IMR-90 (cell line): ENCODE measurements around the gene NEURL2. TPM values are rescaled to one million over a fixed set of nuclear protein-coding genes. Genes with fewer than 3 reads are reported as not detected.

Source experiments
- ELK1 ChIP-seq: fragments of 150-350 bp; IDR thresholded peaks from 2 replicates; pipeline ENCODE4 v1.6.1; 2016; ENCODE audit warnings: low read depth, mild to moderate bottlenecking, low read length, moderate library complexity, borderline replicate concordance
- NFE2L2 ChIP-seq: fragments of 150-350 bp; IDR thresholded peaks from 2 replicates; pipeline ENCODE4 v1.6.1; 2016; ENCODE audit warnings: low read depth, mild to moderate bottlenecking, low read length
- POLR2A ChIP-seq: IDR thresholded peaks from 2 replicates; pipeline ENCODE4 v1.6.1; 2012; ENCODE audit warnings: mild to moderate bottlenecking, low read depth, low read length
- RAD21 ChIP-seq: IDR thresholded peaks from 2 replicates; pipeline ENCODE4 v1.6.1; 2012; ENCODE audit warnings: low read length, improper control_type of control experiment
- RCOR1 ChIP-seq: IDR thresholded peaks from 2 replicates; pipeline ENCODE4 v1.6.1; 2012; ENCODE audit warnings: mild to moderate bottlenecking, low read length, improper control_type of control experiment; ENCODE audit not compliant: insufficient replicate concordance
- SMC3 ChIP-seq: fragments of 150-350 bp; IDR thresholded peaks from 2 replicates; pipeline ENCODE4 v1.6.1; 2016; ENCODE audit warnings: low read depth, mild to moderate bottlenecking, antibody characterized with exemption, low read length, moderate library complexity
- USF2 ChIP-seq: fragments of 150-350 bp; IDR thresholded peaks from 2 replicates; pipeline ENCODE4 v1.6.1; 2017; ENCODE audit warnings: mild to moderate bottlenecking, antibody characterized with exemption, low read length, low read depth
- polyA plus RNA-seq, 3 experiments: library from polyadenylated mRNA; depleted of rRNA; stranded (reverse); fragments of >200 nt; gene quantifications; 2 replicates each; pipeline ENCODE4 v1.2.3, GENCODE V29; 2012; ENCODE audit warnings: low replicate concordance in 1 of 3
- total RNA-seq: library from RNA; depleted of rRNA; stranded (reverse); fragments of >200 nt; gene quantifications from 2 replicates; pipeline ENCODE4 v1.2.3, GENCODE V29; 2012

The NEURL2 gene
- total and polyA plus RNA-seq, 2 of the 4 experiments (the other 2 are of a cell fraction): 1.1 to 2.5 TPM

GRCh38 chr20:45890985-45891983 is at the start of gene NEURL2, which contains the start of gene CTSA (continued):
- TF ChIP-seq USF2 (peak; percentile 100), RAD21 (no peak), NFE2L2 (no peak), RCOR1 (no peak), POLR2A (no peak; the same call in none of the 2 replicates), ELK1 (no peak), SMC3 (no peak)
